Stimulated activated naive B cell treated with anti-CD40 and anti-IgM and Interleukin-4, amounts not matched to agents 10 μg/mL and 1 μg/mL and 100 μg/mL, for 72 hours (primary cell): ENCODE data around the gene ARHGAP15.

ENCODE experiments used
- ATAC-seq, 2 donors: fragments of 150-1000 bp; cut with Tn5 transposase; replicated peaks; 2 replicates each; pipeline ENCODE4 v1.10.0; 2021; ENCODE audit warnings: moderate library complexity in 1 of 2
- DNase-seq: peaks from one replicate; pipeline ENCODE4 v3.0.0; 2021
- H3K27ac Mint-ChIP-seq: one replicate; pipeline ENCODE4 v1.8.0; 2022; ENCODE audit warnings: mild to moderate bottlenecking, mixed read lengths
- H3K27me3 Mint-ChIP-seq, 2 donors: one replicate each; pipeline ENCODE4 v1.8.0; 2022; ENCODE audit warnings: mixed read lengths in 2 of 2
- H3K36me3 Mint-ChIP-seq, 2 donors: one replicate each; pipeline ENCODE4 v1.8.0; 2022; ENCODE audit warnings: mixed read lengths in 2 of 2, mild to moderate bottlenecking in 1 of 2
- H3K4me1 Mint-ChIP-seq, 2 donors: one replicate each; pipeline ENCODE4 v1.8.0; 2022; ENCODE audit warnings: mixed read lengths in 2 of 2, mild to moderate bottlenecking in 1 of 2
- H3K4me3 Mint-ChIP-seq, 2 donors: one replicate each; pipeline ENCODE4 v1.8.0; 2022; ENCODE audit warnings: mild to moderate bottlenecking in 2 of 2, mixed read lengths in 2 of 2, moderate library complexity in 1 of 2
- H3K9me3 Mint-ChIP-seq, 2 donors: one replicate each; pipeline ENCODE4 v1.8.0; 2022; ENCODE audit warnings: mixed read lengths in 2 of 2, mild to moderate bottlenecking in 1 of 2

Gene ARHGAP15

DNA sequence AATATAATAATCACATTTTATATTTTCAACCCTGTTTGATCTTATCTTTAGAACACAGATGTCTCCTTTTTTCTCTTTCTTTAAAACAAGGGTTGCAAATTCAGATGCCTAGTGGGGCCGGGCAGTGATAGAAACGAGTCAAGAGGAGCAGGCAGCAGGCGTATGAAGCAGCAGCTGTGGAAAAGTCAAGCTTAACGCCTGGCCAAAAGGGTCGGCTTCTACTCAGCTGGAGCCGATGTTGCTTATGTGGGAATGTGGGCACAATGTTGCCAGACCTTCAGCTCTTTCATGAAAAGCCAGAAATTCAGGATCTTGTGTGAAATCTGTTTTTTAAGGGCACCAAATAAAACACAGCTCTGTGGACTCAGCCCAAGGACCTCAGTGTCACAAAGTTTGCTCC is 642.7 kb downstream of the ARHGAP15 start:
- ATAC-seq (no peak), DNase-seq (no peak)
- peaks cover 13 to 17% of the 10 kb centered on the region in 2 donors for H3K36me3 Mint-ChIP-seq
- H3K9me3 Mint-ChIP-seq, result no peaks in the 10 kb centered on the region
- H3K4me1 Mint-ChIP-seq, result no peaks in the 10 kb centered on the region
- H3K27ac Mint-ChIP-seq, result peak overlapping the region; percentile 37
- H3K27me3 Mint-ChIP-seq, result no peaks in the 10 kb centered on the region
- no peak overlapping the region for H3K4me3 Mint-ChIP-seq

DNA sequence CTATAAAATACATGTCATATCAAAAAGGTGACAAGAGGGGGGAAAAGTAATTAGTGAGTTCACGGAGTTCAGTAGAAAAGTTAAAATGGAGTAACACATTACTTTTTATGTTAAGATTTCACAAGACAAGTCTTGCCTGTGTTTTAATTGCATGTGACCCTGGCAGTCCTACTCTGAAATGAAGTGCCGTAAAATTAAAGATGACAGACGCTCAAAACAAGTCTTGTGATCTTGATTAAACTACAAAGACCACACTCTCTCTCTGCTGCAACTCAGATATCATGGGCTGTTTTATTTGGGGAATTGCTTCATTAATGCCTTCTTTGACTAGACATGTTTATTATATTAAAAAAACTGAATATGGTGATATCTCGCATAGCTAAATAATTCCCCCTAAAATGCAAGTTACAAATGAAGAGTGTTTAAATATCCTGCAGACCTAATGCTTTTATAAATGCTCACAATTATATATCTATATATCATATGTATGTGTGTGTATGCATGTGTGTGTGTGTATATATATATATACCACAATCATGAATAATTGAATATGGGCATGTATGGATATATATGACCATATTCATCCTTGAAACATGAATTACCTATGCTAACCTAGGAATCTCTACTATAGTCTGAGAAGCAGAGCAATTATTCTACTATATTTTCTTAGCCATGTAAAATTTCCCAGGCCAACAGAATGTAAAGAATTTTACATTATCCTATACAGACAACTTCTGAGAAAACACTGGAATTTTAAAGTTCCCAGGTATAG is 647.5 kb downstream of the ARHGAP15 start:
- Mint-ChIP-seq H3K36me3 (peaks cover 0 to 3% of the 10 kb centered on the region in 2 donors), H3K4me1 (no peaks in the 10 kb centered on the region), H3K27me3 (no peaks in the 10 kb centered on the region), H3K4me3 (no peak overlapping the region), H3K9me3 (no peaks in the 10 kb centered on the region), H3K27ac (no peak overlapping the region)
- ATAC-seq, result no peak
- no peak for DNase-seq

DNA sequence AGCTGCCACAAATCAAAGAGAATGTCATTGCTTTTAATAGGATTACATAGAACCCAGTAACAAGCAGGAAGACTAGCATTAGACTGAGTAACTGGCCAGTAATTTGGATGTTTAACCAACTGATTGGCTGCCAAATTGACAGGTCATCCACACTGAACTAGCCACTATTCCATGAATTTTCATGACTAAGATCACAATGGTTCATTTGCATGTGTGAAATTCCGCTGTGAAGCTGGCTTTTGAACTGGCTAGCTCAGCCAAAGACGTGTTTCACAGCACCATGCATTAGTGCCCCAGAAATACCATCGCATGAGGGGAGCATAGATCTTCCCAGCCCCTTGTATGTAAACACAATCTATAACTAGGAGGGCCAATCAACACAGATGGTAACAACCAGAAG is 649.8 kb downstream of the ARHGAP15 start:
- Mint-ChIP-seq H3K36me3 (no peaks in the 10 kb centered on the region), H3K4me3 (no peak overlapping the region)
- ATAC-seq, result no peak

DNA sequence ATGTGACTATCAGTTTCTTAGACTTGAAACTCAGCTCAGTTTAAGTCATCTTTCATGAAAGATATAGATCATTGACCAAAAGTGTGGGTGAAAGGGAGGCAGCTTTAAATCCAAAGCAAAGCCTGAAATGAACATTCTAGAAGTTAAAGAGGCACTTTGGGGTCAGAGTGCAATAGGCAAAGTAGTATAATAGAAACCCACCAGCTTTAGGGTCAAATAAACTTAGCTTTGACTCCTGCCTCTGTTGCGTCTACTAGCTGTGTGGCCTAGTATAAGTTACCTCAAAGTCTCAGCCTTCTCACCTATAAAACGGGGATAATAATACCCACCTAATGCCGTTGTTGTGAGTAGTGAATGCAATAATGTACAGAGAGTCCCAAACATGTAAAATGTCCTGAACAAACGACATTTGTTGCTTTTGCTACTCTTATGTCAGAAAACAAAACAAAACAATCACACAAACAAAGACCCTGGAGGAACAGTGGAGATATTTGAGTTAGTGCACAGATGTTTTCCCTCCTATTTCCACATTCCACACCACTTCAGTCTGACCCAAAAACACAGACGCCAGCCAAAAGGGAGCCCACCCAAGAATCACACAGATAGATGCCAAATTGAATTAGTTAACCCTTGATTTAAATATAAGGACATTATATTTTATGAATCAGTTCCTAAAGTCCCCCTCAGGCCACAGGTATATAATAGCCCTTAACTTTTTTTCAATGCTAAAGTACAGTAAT is 657.0 kb downstream of the ARHGAP15 start:
- Mint-ChIP-seq H3K4me1 (no peaks in the 10 kb centered on the region), H3K27ac (no peak overlapping the region), H3K27me3 (peaks cover 14 to 20% of the 10 kb centered on the region in 2 donors), H3K4me3 (no peak overlapping the region), H3K36me3 (no peaks in the 10 kb centered on the region), H3K9me3 (peaks cover 0 to 2% of the 10 kb centered on the region in 2 donors)
- DNase-seq (no peak), ATAC-seq (no peak)

More for the DNA sequence above, 649.8 kb downstream of the ARHGAP15 start:
- Mint-ChIP-seq H3K27ac (no peak overlapping the region), H3K27me3 (no peaks in the 10 kb centered on the region), H3K9me3 (no peaks in the 10 kb centered on the region), H3K4me1 (no peaks in the 10 kb centered on the region)
- DNase-seq, result no peak

DNA sequence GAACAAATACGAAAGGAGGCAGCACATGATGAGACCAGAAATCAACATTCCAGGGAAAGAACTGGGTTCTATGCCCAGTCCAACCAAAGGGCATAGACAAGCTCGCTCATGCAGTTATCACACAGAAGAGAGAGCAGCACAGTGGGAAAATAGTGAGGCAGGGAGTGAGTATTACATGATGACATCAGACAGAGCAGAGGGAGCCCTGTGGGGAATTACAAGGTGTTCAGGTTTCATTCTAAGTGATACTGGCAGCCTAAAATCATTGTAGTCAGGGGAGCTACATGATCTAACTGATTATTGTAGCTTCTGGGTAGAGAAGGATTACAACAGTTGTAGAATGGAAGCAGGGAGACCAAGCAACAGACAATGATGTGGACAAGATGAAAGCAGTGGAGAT is 658.5 kb downstream of the ARHGAP15 start:
- ATAC-seq (no peak), DNase-seq (no peak)
- Mint-ChIP-seq H3K27ac (no peak overlapping the region), H3K4me3 (no peak overlapping the region), H3K36me3 (no peaks in the 10 kb centered on the region), H3K4me1 (no peaks in the 10 kb centered on the region), H3K9me3 (peaks cover 0 to 2% of the 10 kb centered on the region in 2 donors), H3K27me3 (peaks cover 14 to 20% of the 10 kb centered on the region in 2 donors)

DNA sequence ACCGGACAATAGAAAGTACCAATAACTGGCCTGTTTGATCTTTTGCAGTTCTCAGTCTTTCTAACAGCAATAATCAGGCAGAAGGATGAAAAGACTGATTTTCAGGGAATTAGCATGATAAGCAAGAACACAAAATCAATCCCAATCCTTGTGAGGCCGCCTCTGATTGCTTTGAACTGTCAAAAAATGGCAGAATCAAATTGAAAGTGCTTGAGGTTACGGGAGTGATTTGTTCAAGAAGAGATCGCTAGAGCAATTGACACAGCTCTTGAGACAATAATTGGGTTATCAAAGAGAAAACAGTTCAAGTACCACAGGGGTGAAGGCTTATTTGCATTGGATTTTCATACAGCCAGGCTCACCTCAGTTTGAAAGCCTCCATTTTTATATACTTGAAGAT is 663.4 kb downstream of the ARHGAP15 start:
- Mint-ChIP-seq H3K27me3 (peaks cover 14 to 20% of the 10 kb centered on the region in 2 donors), H3K27ac (no peak overlapping the region), H3K36me3 (no peaks in the 10 kb centered on the region), H3K9me3 (peaks cover 0 to 2% of the 10 kb centered on the region in 2 donors), H3K4me1 (no peaks in the 10 kb centered on the region), H3K4me3 (no peak overlapping the region)
- no peak for ATAC-seq
- DNase-seq, result no peak

DNA sequence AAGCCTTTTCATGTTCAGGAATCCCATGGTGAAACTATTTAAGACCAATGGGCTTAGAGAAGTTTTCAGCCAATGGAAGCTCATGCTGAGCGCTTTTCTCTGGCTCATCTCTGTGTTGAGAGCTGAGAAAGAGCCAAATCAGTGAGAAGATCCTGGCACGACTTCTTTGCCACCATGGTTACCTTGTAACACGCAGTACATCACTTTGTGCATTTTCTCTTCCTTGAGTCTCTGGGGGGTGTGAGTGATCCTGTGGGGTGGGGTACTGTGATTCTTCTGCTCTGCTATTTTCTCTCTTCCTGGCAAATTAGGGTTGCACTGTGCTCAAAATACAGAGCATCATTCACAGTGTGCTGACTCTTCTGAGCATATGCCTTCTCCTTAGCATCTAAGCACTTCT is 664.2 kb downstream of the ARHGAP15 start:
- no peaks in the 10 kb centered on the region for H3K36me3 Mint-ChIP-seq
- H3K27ac Mint-ChIP-seq, result no peak overlapping the region
- peaks cover 11 to 17% of the 10 kb centered on the region in 2 donors for H3K27me3 Mint-ChIP-seq

DNA sequence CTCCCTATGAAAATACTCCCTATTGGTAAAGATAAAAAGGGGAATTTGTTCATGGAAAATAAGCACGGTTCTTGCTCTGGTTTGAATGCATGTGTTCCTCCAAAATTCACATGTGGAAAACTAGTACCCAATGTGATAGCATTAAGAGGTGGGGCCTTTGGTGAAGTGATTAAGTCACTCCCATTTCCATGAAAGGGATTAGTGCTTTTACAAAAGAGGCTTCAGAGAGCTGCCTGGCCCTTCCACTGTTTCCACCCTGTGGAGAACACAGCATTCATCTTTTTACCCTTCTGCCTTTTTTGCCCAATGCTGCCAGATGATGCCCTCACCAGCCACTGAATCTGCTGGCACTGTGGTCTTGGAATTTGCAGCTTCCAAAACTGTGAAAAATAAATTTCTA is 666.8 kb downstream of the ARHGAP15 start:
- Mint-ChIP-seq H3K27me3 (no peaks in the 10 kb centered on the region), H3K4me1 (no peaks in the 10 kb centered on the region), H3K27ac (no peak overlapping the region), H3K4me3 (no peak overlapping the region), H3K36me3 (no peaks in the 10 kb centered on the region), H3K9me3 (no peaks in the 10 kb centered on the region)
- ATAC-seq, result no peak
- DNase-seq, result no peak

More for the DNA sequence above, 664.2 kb downstream of the ARHGAP15 start:
- DNase-seq (no peak), ATAC-seq (no peak)
- Mint-ChIP-seq H3K9me3 (peaks cover 0 to 2% of the 10 kb centered on the region in 2 donors), H3K4me3 (no peak overlapping the region), H3K4me1 (no peaks in the 10 kb centered on the region)

DNA sequence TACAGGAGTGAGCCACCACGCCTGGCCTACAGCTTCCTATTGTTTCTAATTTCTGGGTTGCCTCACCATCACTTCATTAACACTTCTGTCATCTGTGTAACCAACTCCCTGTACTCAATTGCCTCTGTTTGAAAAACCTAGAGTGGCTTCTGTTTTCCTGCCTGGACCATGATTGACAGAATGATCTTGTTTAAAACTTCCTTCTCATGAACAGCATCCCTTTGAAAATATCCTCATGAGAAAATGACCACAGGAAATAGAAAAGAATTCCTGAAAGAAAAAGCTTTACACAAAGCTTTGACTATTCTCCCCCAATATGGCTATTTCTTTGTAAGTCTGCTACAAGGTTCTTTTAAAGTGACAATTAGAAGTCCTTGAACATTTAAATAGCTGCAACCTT is 672.3 kb downstream of the ARHGAP15 start:
- Mint-ChIP-seq H3K36me3 (no peaks in the 10 kb centered on the region), H3K27me3 (no peaks in the 10 kb centered on the region), H3K4me1 (peaks cover 3 to 10% of the 10 kb centered on the region in 2 donors), H3K27ac (no peak overlapping the region), H3K4me3 (no peak overlapping the region), H3K9me3 (no peaks in the 10 kb centered on the region)
- DNase-seq (no peak), ATAC-seq (no peak)

DNA sequence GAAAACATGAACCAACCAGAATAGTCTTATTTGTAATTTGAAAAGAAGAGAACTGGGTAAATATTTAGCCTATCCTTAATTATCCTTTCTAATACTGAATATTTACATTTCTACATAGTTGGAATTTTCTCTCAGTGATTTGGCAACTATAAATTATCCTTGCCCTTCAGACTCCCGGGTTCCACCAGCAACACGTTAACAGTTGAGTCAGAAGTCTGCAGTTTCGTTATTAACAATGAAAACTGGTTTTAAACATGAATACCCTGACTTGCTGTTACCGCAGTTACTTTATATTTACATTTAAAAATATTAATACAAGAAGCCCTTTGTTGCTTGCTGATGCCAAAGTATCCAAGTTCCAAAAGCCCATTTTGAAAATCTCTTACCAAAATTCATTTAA is 673.0 kb downstream of the ARHGAP15 start:
- no peak overlapping the region for H3K4me3 Mint-ChIP-seq
- no peak for ATAC-seq

DNA sequence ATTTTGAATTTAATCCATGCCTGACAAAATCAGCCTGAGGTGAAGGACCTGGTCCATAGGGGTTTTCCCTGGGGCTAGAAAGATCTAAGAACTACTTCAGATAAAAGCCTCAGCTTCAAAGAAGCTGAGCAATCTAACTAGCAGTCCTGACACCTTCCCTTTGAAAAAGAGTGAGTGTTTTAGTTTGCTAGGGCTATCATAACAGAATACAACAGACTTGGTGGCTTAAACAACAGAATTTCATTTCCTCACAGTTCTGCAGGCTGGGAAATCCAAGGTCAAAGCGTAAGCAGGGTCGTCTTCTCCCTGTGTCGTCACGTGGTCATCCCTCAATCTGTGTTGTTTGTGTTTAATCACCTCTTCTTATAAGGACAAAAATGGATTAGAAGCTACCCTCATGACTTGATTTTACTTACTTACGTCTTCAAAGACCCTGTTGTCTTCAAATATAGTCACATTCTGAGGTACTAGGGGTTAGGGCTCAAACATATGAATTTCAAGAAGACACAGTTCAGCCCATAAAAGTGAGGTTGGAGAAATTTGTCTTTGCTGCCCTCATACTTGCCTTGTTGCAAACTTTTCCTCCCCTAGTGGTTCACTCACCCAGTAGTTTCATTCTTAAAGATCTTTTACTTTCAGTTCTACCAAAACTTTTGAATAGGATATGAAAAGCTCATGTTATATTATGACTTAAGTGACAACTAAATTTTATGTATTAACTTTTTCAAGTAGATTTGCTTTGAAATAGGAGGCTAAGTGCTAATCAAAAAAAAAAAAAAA is 673.8 kb downstream of the ARHGAP15 start:
- Mint-ChIP-seq H3K36me3 (no peaks in the 10 kb centered on the region), H3K27ac (no peak overlapping the region), H3K9me3 (no peaks in the 10 kb centered on the region), H3K4me1 (peaks cover 3 to 10% of the 10 kb centered on the region in 2 donors), H3K4me3 (no peak overlapping the region), H3K27me3 (no peaks in the 10 kb centered on the region)
- DNase-seq (no peak), ATAC-seq (peak; percentile 46 to 65)

More for the DNA sequence above, 673.0 kb downstream of the ARHGAP15 start:
- H3K4me1 Mint-ChIP-seq, result peaks cover 3 to 10% of the 10 kb centered on the region in 2 donors
- H3K36me3 Mint-ChIP-seq, result no peaks in the 10 kb centered on the region
- H3K27ac Mint-ChIP-seq, result no peak overlapping the region
- DNase-seq, result no peak
- H3K9me3 Mint-ChIP-seq, result no peaks in the 10 kb centered on the region
- no peaks in the 10 kb centered on the region for H3K27me3 Mint-ChIP-seq

DNA sequence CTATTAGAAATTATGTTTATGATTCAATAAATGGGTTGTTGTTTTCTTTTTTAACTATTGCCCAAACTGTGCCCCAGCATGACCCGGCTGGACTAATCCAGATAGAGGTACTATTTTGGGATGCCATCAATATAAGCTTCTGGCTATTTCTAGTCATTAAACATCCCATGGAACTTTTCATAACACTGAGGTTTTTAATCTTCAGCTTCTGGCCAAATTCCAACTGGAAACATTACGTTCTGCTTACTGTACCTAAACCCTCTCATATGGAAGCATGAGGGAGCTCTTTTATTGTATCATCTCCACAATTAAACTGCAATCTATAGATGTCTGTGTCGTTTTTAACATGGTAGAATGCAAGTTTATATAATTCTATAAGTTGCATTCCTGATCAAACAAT is 674.7 kb downstream of the ARHGAP15 start:
- no peaks in the 10 kb centered on the region for H3K27me3 Mint-ChIP-seq
- H3K36me3 Mint-ChIP-seq, result no peaks in the 10 kb centered on the region
- H3K9me3 Mint-ChIP-seq, result no peaks in the 10 kb centered on the region
- H3K4me1 Mint-ChIP-seq, result peaks cover 3 to 10% of the 10 kb centered on the region in 2 donors
- no peak for ATAC-seq
- no peak overlapping the region for H3K4me3 Mint-ChIP-seq
- no peak overlapping the region for H3K27ac Mint-ChIP-seq
- no peak for DNase-seq

DNA sequence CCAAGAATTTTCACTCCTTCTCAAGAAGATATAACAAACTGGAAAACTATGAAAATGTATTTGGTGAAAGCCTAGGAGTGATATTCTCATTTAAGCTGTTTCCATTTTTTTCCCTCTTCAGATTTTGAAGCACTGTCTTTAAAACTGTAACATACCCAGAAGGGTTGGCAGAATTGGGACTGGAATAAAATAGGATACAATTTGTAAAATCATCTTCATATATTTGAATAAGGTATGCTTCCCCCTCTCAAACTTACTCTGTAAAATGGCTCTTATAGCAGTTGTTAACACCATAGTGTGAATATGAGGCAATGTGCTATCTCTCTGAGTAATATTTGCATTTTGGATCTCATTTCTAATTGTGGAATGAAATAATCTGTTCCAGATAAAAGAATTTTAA is 676.4 kb downstream of the ARHGAP15 start:
- no peaks in the 10 kb centered on the region for H3K27me3 Mint-ChIP-seq
- no peak overlapping the region for H3K27ac Mint-ChIP-seq
- no peaks in the 10 kb centered on the region for H3K9me3 Mint-ChIP-seq
- no peak for DNase-seq
- H3K36me3 Mint-ChIP-seq, result no peaks in the 10 kb centered on the region
- no peak overlapping the region for H3K4me3 Mint-ChIP-seq
- peaks cover 3 to 10% of the 10 kb centered on the region in 2 donors for H3K4me1 Mint-ChIP-seq
- ATAC-seq, result no peak

DNA sequence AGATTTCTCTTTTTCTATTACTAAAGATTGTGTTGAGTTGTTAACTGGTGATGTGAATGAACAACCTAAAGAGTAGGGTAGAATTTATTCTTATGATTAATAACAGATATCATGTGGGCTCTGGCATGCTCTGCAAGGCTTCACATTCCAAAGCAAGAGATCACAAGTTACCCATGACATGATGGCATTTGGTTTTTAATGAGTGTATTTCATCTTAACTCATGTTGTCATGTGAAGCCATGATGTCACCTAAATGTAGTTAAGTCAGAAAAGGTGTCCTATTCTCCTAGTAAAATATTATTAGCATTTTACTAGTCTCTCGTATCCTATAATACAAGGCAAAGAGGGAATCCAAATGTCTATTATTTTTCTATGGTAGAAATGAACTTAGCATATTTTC is 678.0 kb downstream of the ARHGAP15 start:
- no peak for DNase-seq
- H3K4me1 Mint-ChIP-seq, result peaks cover 3 to 10% of the 10 kb centered on the region in 2 donors
- H3K27ac Mint-ChIP-seq, result no peak overlapping the region
- H3K9me3 Mint-ChIP-seq, result peaks cover 0 to 3% of the 10 kb centered on the region in 2 donors
- H3K4me3 Mint-ChIP-seq, result no peak overlapping the region
- ATAC-seq, result no peak
- no peaks in the 10 kb centered on the region for H3K36me3 Mint-ChIP-seq
- no peaks in the 10 kb centered on the region for H3K27me3 Mint-ChIP-seq
